Fibroblast of skin of right quadriceps (primary cell): ENCODE measurements around the gene FILIP1L.
A peak's percentile ranks its signal among the peaks of the same experiment; 100 is the strongest.

Experiments used
- DNase-seq: peaks from one replicate; pipeline ENCODE4 v3.0.0-alpha.2; 2013

The FILIP1L gene

GRCh38 chr3:99969136-99969535 is 145.2 kb downstream of the FILIP1L start:
- no peak for DNase-seq

- DNase-seq = peak; percentile 73
Observed at GRCh38 chr3:99967796-99968195, 146.5 kb downstream of the FILIP1L start.

GRCh38 chr3:99966662-99967416 is 147.5 kb downstream of the FILIP1L start:
- peak; percentile 73 for DNase-seq

DNA sequence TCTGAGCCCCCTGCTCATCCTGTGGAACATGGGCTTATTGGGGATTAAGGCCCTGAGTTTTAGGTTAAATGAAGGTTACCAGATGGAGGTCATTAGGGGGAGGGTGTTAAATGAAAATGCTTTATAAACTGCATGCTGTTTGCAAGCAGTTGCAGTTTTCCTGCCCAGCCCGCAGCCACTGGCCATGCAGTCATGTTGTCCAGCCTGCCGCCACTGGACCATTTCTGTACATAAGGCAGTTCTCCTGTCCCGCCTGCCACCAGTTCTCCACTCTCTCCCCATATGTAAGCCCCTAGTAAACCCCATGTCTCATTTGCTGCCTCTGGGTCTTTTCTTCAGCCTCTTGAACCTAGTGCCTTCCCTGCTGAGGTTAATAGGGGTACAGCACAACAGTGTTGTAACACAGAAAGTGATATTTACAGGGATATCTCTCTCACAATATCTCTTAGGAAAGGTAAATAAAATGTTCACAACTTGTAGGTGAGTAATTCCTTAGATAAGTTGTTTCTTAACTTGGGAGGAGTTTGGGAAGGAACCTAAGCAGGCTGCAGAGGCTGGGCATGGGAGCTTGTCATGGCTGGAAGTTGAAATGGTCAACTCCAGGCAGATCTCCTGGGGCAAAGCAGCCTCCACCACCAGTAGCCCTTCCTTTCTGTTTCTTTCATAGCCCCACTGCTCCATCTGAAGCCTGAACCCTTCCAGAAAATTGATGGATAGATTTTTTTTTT is 148.5 kb downstream of the FILIP1L start:
- no peak for DNase-seq

GRCh38 chr3:99965077-99965476 is 149.2 kb downstream of the FILIP1L start:
- peak; percentile 51 for DNase-seq

- DNase-seq = peak; percentile 87
Observed at GRCh38 chr3:99962703-99963102, 151.6 kb downstream of the FILIP1L start.

DNA sequence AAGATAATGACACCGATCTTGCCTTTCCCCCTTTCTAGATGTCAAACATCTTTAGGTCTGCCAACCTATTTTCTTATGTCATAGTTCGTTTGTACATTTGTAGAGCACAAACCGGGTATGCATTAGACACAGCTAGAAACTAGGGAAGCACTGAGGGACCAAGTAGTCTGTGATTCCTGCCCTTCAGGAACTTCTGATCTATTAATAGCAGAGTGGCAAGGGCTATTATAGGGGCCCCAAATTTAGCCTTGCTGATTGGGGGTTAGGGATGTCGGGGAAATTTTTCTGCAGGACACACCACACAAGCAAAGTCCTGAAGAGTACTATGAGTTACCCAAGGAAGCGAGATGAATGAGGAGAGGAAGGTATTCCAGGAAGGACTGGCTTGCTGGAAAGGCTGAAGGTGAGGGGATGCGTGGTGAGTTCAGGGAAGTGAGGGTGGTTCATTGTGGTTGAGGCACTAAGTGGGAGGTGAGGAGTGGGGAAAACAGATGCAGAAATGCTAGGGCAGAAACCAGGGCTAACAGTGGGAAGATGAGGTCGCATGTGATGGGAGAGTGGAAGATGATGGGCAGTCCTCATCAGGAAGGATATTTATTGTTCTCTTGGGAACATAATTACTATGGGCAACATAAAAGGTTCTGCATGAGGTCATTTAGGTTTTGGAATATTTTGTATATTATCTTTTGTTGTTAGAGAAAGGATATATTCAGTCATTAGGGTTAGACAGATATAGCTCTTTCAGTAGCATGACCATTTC is 152.4 kb downstream of the FILIP1L start:
- no peak for DNase-seq

DNA sequence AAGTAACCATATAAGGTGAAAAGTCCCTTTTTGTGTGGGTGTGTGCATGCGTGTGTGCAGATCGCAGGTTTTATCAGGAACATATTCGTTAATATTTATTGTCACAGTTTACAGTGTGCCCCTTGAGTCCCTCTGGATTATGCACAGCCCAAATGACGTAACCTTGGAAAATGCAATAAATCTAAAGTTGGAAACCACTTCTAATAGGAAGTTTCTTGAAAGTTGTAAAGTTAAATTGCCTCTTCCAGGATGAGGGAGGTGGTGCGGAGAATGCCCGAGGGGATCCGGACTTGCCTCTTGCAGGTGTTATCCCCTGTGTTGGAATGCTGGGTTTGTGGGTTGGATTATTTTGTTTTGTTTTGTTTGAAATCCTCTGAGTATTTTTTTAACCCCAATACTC is 153.4 kb downstream of the FILIP1L start:
- peak; percentile 77 for DNase-seq

GRCh38 chr3:99960123-99960878 is 154.0 kb downstream of the FILIP1L start:
- no peak for DNase-seq

DNA sequence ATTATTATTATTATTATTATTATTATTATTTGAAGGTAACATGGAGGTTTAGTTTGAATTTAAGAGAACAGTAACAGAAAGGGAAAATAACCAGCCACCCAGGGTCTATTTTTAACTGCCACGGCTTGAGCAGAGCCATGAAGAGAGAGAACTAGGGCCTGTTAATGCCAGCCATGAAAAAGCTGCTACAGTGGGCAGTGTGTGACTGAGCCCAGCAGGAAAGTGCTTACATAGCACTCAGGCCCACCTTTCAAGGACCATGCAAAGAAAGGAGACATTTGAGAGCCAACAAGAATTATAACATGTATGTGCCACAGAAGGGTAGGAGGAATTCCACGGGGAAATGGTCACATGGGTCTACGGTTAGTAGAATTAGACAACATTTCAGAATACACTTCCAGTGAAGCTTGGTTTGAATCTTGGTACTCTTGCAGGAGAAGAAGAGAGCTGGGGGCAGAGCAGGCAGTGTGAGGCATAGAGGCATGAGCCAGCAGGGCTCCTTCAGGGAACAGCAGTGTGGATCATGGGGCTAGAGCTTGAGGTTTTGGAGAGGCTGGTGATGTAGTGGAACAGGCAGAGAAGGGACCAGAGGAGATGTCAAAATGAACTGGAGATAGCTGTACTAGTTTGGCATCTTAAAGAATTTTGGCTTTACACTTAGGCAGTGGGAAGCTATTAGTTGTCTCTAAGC is 155.9 kb downstream of the FILIP1L start:
- DNase-seq = no peak

DNA sequence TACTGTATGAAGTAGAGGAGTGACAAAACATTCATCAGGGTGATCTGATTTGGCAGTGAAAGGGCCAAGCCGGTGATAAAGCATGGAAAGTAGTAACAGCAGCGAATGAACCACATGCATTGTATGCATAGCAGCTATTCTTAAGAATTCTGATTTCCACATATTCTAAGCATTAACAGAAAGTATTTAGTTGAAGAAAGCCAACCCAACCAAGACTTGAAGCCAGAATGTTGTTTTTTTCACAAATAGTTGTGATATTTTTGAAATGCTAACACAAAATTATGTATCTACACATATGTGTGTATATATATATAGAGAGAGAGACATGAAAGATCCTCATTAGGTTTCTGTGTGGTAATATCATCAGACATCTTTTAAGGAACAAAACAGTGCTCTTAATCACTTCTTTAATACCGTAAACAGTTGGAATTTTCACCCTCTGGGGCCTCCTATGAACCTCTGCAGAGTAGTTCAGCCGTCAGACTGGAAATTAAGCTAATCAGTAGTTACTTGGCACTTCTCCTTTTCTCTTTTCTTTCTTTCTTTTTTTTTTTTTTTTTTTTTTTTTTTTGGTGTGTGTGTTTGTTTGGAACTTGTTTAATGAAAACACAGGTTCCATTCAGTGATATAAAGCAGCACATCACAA is 157.0 kb downstream of the FILIP1L start:
- DNase-seq = peak; percentile 64

DNA sequence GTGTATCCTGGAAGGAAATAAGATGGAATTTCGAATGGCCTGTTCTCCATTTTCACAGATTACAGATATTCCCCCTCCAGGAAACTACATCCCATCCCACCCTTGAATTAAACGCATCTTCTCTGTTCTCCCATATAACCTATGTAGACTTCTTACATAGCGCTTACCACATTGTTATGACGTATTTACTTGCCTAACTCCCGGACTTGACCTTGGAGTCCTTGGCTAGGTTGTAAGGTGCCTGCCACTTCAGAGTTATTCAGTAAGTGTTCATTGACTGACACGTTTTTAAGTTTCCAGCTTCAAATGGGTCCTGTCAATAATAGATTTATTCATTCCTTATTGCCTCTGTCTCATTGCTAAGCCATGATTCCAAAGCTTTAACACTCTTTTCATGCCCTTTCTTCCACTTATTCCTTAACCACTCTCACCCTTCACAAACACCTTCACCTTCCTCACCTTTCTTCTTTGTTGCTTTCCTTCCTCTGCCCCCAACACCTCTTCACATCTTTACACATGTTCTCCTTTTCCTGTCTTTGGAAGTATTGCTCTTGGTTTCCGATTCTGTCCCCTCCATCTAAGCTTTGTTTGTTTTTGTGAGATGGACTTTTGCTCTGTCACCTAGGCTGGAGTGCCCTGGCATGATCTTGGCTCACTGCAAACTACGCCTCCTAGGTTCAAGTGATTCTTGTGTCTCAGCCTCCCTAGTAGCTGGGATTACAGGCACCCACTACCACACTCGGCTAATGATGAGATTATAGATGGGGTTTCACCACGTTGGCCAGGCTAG is 158.3 kb downstream of the FILIP1L start:
- DNase-seq = no peak

DNA sequence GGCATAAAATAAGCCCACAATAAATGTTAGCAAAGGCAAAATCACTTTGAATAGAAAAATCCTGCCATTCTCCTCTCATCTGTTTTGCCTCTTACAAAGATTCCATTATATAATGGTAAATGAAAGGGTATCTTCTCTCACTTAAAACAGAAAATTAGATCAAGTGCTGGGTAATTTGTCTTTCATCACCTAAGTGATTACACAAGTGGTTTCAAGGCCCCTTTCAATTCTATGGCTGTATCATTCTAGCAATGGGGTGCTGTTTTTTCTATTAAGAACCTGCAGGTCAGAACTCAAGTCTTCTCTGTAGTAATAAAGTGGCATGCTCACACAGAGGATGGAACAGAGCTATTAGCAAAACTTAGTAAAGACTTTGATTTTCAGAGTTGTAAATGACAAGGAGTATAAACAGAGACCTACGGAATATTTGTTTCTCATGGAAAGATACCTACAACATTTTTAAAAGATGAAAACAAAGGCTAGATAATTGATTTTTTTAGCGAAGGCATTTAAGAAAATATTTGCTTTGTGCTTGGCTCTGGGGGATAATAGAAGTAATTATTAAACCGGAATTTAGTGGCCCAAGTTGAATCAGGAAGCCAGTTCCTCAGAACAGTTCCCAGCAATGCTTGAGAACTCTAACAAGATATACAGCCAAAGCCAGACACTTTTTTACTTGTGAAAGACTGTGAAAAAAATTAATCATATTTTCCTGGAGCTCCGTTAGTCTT is 159.2 kb downstream of the FILIP1L start:
- no peak for DNase-seq

DNA sequence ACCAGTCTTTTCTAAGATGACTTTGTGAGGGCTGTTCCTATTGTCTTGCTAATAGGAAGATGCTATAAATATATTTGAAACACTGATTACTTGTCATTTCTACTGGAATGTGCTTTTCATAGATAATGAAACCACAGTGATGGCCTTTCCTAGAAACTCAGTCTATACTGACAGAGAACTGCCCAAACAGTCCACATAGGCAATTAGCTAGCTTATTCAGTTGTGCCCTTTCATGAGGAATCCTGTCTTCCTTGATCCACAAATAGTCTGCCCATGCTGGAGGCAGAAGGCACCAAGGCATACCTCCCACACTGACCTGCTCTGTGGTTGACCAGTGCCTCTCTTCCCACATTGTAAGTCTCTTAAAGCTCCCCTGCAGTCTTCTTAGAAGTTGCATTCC is 160.7 kb downstream of the FILIP1L start:
- DNase-seq = no peak

- DNase-seq = peak; percentile 93
Observed at GRCh38 chr3:99952306-99952705, 162.0 kb downstream of the FILIP1L start.

GRCh38 chr3:99951701-99952100 is 162.6 kb downstream of the FILIP1L start:
- peak; percentile 36 for DNase-seq

- no peak for DNase-seq
Observed at GRCh38 chr3:99950921-99951320, 163.4 kb downstream of the FILIP1L start.

- no peak for DNase-seq
Observed at GRCh38 chr3:99949956-99950670, 164.2 kb downstream of the FILIP1L start.

DNA sequence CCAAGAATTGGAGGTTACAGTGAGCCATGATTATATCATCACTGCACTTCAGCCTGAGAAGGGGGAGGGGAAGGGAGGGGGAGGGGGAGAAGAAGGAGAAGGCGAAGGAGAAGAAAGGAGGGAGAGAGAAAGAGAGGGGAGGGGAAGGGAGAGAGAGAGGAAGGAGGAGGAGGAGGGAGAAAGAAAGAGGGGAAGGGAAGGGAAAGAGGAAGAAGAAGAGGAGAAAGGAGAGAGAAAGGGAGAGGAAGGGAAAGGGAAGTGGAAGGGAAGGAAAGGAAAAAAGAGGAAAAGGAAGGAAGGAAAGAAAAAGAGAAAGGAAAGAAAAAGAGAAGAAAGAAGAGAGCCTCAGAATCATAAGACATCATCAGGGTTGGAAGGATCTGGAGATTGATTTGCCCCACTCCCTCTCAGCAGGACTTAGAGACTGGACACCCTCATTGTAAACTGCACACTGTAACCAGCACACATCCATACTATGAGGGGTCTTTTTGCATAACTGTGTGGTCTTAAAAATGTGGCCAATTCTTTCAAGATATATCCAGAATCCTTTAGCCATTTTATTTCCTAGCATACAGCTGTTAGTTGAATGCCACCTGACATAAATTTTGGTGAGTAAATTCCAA is 165.7 kb downstream of the FILIP1L start:
- no peak for DNase-seq
